Muscle layer of duodenum (tissue), 2 donors: ENCODE results near the gene EVC2.

Experiments used
- H3K27ac ChIP-seq: one replicate; pipeline ENCODE4 v1.7.0; 2013; ENCODE audit warnings: mild to moderate bottlenecking, low read length
- H3K27me3 ChIP-seq: one replicate; pipeline ENCODE4 v1.7.0; 2013; ENCODE audit warnings: low read depth, mild to moderate bottlenecking, control low read depth, low read length
- H3K36me3 ChIP-seq, 2 donors: one replicate each; pipeline ENCODE4 v1.7.0; 2013; ENCODE audit warnings: low read length in 2 of 2, control low read depth in 1 of 2, mild to moderate bottlenecking in 1 of 2; ENCODE audit not compliant: insufficient read depth in 2 of 2, control insufficient read depth in 1 of 2
- H3K4me1 ChIP-seq, 2 donors: one replicate each; pipeline ENCODE4 v1.7.0; 2013; ENCODE audit warnings: low read length in 2 of 2, mild to moderate bottlenecking in 2 of 2, control low read depth in 1 of 2, moderate library complexity in 1 of 2; ENCODE audit not compliant: insufficient read depth in 2 of 2, control insufficient read depth in 1 of 2
- H3K4me3 ChIP-seq, 2 donors: one replicate each; pipeline ENCODE4 v1.7.0; 2013; ENCODE audit warnings: low read length in 2 of 2, low read depth in 1 of 2, mild to moderate bottlenecking in 1 of 2
- H3K9me3 ChIP-seq, 2 donors: one replicate each; pipeline ENCODE4 v1.7.0; 2013; ENCODE audit warnings: low read length in 2 of 2, control low read depth in 1 of 2, mild to moderate bottlenecking in 1 of 2; ENCODE audit not compliant: control insufficient read depth in 1 of 2
- donor health status: healthy.

Gene EVC2

DNA sequence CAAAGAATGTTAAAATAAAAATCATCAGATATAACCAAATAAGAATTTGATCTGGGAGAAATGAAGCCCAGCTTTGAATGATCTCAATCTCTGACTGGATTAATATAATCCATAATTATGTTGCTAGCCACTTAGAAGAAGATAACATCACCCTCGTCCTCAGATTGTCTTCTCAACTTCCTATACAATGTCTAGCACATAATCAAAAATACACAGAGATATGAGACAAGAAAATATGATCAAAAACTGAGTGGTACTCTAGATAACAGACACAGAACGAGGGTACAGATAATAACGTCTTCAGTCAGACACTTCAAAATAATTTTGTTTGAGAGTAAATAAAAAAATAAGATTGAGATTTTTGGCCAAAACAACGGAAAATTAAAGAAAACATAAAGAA is 47.1 kb downstream of the EVC2 start:
- peaks cover 8 to 50% of the 10 kb centered on the region in 2 donors for H3K36me3 ChIP-seq
- H3K27me3 ChIP-seq = no peaks in the 10 kb centered on the region
- peaks cover 6 to 13% of the 10 kb centered on the region in 2 donors for H3K9me3 ChIP-seq
- H3K4me1 ChIP-seq = no peaks in the 10 kb centered on the region
- H3K27ac ChIP-seq = no peak overlapping the region
- H3K4me3 ChIP-seq = no peak overlapping the region

DNA sequence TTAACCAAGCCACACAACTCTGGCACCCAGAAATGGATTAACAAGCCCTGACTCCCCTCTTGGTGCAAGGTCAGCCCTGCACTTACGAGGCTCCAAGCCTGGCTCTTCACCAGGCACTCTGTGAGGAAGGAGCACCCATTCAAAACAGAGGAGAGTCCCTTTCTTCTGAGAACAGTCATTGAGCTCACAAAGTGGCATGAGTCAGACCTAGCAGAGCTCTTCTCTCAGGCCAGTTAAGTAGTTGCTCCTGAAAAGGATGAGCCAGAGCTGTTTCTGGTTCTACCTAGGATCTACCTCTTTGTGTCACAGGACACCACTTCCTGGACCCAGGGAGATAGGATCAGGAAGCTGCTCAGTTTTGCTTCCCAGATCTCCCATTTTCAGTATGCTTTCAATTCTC is 48.2 kb downstream of the EVC2 start:
- H3K27me3 ChIP-seq = no peaks in the 10 kb centered on the region
- H3K4me3 ChIP-seq = no peak overlapping the region
- peaks cover 8 to 45% of the 10 kb centered on the region in 2 donors for H3K36me3 ChIP-seq

DNA sequence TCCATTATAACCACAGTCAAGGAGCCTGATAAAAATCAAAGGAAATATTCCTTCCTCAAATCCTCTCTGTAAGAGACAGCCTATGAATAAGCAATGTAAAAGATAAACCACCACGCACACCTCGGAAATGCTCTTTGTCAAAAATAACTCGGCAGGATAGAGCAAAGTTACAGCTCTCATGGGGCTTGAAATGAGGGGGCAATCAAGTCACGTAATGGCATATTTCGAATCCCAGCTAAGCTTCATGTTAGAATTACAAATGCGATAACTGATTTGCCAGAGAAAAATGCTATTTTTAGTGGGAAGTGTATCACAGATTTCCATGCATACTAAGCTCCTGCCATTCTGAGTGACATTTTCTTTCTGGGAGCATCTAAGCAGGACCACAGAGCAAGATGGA is 49.4 kb downstream of the EVC2 start:
- Histone ChIP-seq H3K4me3 (no peak overlapping the region), H3K4me1 (no peaks in the 10 kb centered on the region), H3K36me3 (peaks cover 8 to 46% of the 10 kb centered on the region in 2 donors), H3K27me3 (no peaks in the 10 kb centered on the region), H3K27ac (no peak overlapping the region), H3K9me3 (peaks cover 6 to 13% of the 10 kb centered on the region in 2 donors)

More for the DNA sequence above, 48.2 kb downstream of the EVC2 start:
- Histone ChIP-seq H3K4me1 (no peaks in the 10 kb centered on the region), H3K9me3 (peaks cover 6 to 13% of the 10 kb centered on the region in 2 donors), H3K27ac (no peak overlapping the region)

DNA sequence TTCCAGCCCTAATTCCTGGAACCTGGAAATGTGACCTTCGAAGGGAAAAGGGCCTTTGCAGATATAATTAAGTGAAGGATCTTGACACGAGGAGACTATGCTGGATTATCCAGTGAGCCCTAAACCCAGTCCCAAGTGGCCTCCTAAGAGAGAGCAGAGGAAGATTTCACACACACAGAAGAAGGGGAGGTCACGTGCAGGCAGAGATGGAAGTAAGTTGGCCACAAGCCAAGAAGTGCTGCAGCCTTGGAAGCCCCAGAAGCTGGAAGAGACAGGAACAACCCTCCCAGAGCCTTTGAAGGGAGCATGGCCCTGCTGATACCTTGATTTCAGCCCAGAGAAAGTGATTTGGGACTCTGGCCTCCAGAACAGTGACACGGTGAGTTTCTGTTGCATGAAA is 51.9 kb downstream of the EVC2 start:
- peaks cover 0 to 47% of the 10 kb centered on the region in 2 donors for H3K36me3 ChIP-seq
- no peaks in the 10 kb centered on the region for H3K4me1 ChIP-seq
- H3K9me3 ChIP-seq = peaks cover 3 to 8% of the 10 kb centered on the region in 2 donors
- H3K27ac ChIP-seq = no peak overlapping the region
- H3K27me3 ChIP-seq = no peaks in the 10 kb centered on the region
- no peak overlapping the region for H3K4me3 ChIP-seq

DNA sequence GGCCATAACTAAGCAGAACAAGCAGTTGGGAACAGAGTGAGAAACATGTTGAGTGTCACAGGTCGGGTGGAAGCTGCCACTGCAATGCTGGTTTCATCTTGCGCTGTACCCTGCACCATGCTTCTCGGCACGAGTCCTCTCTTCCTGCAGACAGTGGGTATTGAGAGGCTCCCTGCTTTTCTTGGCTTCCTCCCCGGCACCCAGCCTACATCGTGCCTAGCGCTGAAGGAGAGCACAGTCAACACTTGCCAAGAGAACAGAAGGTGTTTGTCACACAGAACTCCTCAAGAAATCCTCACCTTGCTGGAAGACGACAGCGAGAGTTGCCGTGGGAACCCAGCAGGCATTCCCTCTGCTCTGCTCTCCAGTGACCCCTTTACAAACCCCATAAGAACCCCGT is 53.6 kb downstream of the EVC2 start:
- Histone ChIP-seq H3K9me3 (no peaks in the 10 kb centered on the region), H3K27me3 (no peaks in the 10 kb centered on the region), H3K4me3 (no peak overlapping the region), H3K4me1 (no peaks in the 10 kb centered on the region), H3K36me3 (peaks cover 0 to 36% of the 10 kb centered on the region in 2 donors), H3K27ac (no peak overlapping the region)

DNA sequence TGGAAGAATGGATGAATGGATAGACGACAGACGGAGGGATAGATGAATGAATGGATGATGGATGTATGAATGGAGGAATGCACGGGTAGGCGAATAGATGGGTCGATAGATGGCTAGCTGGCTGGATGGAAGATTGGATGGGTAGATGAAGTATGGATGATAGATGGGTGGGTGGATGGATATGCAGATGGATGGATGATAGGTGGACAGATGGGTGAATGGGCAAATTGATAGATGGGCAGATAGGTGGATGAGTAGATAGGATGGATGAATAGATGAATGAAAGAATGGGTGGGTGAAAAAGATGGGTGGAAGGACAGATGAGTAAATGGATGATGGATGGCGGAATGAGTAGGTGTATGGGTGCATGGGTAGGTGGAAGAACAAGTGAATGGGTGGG is 57.3 kb downstream of the EVC2 start:
- Histone ChIP-seq H3K36me3 (peaks cover 0 to 34% of the 10 kb centered on the region in 2 donors), H3K4me3 (no peak overlapping the region), H3K4me1 (no peaks in the 10 kb centered on the region)

DNA sequence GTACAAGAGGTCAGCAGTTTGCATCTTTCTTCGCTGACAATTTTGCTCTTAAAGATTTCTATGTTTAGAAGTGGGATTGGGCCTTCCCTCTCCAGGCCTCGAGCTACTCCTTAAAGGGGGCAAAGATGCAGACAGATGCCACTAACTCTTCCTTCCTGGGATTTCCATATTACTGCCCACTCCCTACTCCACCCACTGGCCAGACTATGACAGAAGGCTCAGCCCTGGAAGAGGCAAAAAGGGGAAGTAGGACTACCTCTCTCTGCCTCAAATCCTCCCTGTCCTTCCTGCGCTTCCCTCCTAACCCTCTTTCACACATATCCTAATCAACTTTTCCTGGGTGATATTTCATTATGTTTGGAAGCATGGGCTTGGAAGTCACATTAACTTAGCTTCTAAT is 58.3 kb downstream of the EVC2 start:
- Histone ChIP-seq H3K4me1 (no peaks in the 10 kb centered on the region), H3K9me3 (no peaks in the 10 kb centered on the region), H3K27ac (no peak overlapping the region), H3K36me3 (peaks cover 0 to 32% of the 10 kb centered on the region in 2 donors), H3K4me3 (no peak overlapping the region), H3K27me3 (no peaks in the 10 kb centered on the region)

More for the DNA sequence above, 57.3 kb downstream of the EVC2 start:
- Histone ChIP-seq H3K9me3 (no peaks in the 10 kb centered on the region), H3K27me3 (no peaks in the 10 kb centered on the region), H3K27ac (no peak overlapping the region)

DNA sequence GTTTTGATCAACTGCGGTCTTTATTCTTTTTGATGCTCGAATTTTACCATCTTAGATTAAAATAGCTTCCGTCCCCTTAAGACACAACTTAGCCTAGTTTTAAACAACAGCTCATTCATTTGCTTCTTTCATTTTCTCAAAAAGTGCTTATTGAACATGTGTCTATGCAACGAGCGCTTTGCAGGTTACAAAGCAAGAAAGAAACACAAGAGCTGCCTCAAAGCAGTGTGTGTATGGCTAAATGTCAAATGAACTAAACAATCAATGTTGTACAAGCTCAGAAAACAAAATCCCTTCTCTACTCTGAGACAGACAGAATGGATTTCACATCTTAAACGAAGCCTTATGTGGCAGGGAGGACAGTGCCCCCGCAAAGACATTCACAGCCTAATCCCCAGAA is 61.0 kb downstream of the EVC2 start:
- Histone ChIP-seq H3K4me3 (no peak overlapping the region), H3K4me1 (no peaks in the 10 kb centered on the region), H3K36me3 (peaks cover 0 to 12% of the 10 kb centered on the region in 2 donors), H3K9me3 (no peaks in the 10 kb centered on the region), H3K27ac (no peak overlapping the region), H3K27me3 (no peaks in the 10 kb centered on the region)

DNA sequence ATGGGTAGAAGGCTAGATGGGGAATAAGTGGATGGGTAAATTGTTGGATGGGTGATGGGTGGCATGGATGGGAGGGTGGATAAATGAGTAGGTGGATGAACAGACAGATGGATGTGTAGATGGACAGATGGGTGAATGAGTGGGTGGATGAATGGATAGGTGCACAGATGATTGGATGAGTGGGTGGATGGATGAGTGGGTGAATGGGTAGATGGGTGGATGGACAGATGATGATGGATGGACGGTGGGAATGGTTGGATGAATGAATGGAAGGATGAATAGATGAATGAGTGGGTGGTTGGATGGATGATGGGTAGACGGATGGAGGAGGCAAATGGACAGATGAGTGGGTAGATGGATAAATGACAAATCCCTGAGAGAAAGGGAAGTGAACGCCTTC is 68.3 kb downstream of the EVC2 start:
- H3K4me3 ChIP-seq = no peak overlapping the region
- peaks cover 10 to 17% of the 10 kb centered on the region in 2 donors for H3K36me3 ChIP-seq
- no peaks in the 10 kb centered on the region for H3K27me3 ChIP-seq
- H3K27ac ChIP-seq = no peak overlapping the region
- H3K9me3 ChIP-seq = no peaks in the 10 kb centered on the region
- H3K4me1 ChIP-seq = no peaks in the 10 kb centered on the region

DNA sequence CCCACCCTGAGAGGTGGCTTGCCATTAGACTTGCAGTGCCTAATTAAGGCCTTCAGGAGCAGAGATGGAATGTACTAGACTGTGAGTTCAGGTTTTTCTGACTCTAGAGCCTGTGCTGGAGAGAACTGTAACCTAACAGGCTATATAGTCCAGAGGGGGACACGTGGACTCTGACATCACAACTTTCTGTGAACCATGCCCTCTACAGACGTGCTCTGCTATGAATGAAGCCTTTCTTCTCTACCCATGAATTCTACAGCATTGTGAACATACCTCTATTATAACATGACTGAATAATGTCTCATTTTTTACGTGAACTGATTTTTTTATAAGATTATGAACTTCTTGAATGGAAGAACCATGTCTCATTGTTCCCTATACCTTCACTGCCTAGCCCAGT is 68.8 kb downstream of the EVC2 start:
- Histone ChIP-seq H3K4me3 (no peak overlapping the region), H3K9me3 (no peaks in the 10 kb centered on the region), H3K27ac (no peak overlapping the region), H3K27me3 (no peaks in the 10 kb centered on the region), H3K36me3 (peaks cover 10 to 17% of the 10 kb centered on the region in 2 donors), H3K4me1 (no peaks in the 10 kb centered on the region)

DNA sequence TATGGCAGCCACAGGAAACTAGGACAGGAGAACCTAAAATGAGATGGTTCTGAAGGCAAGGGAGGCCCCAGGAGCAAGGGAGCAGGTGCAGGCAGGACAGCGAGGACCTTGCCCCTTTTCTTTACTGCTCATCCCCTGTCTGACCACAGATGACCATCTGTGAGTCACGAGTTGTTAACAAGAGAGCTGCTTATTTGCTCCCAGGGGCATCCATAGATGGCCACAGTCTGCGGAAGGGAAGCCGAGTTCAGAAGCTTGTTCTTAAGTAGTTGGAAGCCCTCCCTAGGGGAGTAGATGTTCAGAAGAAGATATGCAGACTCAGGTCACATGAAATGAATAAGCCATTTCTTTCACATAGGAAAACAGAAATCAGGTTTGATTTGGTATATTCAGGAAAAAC is 69.4 kb downstream of the EVC2 start:
- Histone ChIP-seq H3K27me3 (no peaks in the 10 kb centered on the region), H3K9me3 (no peaks in the 10 kb centered on the region), H3K27ac (no peak overlapping the region), H3K4me3 (no peak overlapping the region), H3K36me3 (peaks cover 10 to 17% of the 10 kb centered on the region in 2 donors), H3K4me1 (no peaks in the 10 kb centered on the region)

DNA sequence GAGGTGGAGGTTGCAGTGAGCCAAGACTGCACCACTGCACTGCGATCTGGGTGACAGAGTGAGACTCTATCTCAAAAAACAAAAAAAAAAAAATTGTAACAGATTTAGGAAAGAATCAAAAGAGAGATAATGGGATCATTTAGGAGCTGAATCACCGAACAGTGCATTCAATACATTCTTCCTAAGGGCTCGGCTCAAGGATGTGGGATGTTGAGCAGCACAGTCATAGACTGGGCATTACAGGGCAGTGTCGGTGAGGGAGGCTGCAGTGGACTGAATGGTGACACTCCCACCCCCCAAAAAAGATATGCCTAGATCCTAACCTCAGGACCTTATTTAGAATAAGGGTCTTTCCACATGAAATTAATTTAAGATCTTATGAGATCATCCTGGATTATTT is 70.0 kb downstream of the EVC2 start:
- Histone ChIP-seq H3K36me3 (peaks cover 10 to 17% of the 10 kb centered on the region in 2 donors), H3K9me3 (no peaks in the 10 kb centered on the region), H3K4me3 (no peak overlapping the region), H3K27me3 (no peaks in the 10 kb centered on the region), H3K27ac (no peak overlapping the region), H3K4me1 (no peaks in the 10 kb centered on the region)
